ENCODE data around the gene TMEM40.

TMEM40 gene

GRCh38 chr3:12722226-12722625 lies 36.8 kb downstream of the TMEM40 start:
- TF ChIP-seq, protein P1, sequence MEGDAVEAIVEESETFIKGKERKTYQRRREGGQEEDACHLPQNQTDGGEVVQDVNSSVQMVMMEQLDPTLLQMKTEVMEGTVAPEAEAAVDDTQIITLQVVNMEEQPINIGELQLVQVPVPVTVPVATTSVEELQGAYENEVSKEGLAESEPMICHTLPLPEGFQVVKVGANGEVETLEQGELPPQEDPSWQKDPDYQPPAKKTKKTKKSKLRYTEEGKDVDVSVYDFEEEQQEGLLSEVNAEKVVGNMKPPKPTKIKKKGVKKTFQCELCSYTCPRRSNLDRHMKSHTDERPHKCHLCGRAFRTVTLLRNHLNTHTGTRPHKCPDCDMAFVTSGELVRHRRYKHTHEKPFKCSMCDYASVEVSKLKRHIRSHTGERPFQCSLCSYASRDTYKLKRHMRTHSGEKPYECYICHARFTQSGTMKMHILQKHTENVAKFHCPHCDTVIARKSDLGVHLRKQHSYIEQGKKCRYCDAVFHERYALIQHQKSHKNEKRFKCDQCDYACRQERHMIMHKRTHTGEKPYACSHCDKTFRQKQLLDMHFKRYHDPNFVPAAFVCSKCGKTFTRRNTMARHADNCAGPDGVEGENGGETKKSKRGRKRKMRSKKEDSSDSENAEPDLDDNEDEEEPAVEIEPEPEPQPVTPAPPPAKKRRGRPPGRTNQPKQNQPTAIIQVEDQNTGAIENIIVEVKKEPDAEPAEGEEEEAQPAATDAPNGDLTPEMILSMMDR (conservative IDR thresholded peaks at IDR 0.05; ENCODE audit: control insufficient read depth, insufficient read depth, low read depth, low read length), result no peak
- DNase-seq (ENCODE audit: low read depth), result no peak
- no peak overlapping the region for H3K4me3 ChIP-seq (ENCODE audit: control insufficient read depth, low read depth, low read length)

- peak overlapping the region; percentile 37 for H3K4me3 ChIP-seq (ENCODE audit: control insufficient read depth, low read depth, low read length)
- TF ChIP-seq, protein P1 (conservative IDR thresholded peaks at IDR 0.05; ENCODE audit: control insufficient read depth, insufficient read depth, low read depth, low read length), result peak; percentile 97
- DNase-seq (ENCODE audit: low read depth), result peak; percentile 78
Measured at GRCh38 chr3:12719984-12720898, 38.8 kb downstream of the TMEM40 start.

DNA sequence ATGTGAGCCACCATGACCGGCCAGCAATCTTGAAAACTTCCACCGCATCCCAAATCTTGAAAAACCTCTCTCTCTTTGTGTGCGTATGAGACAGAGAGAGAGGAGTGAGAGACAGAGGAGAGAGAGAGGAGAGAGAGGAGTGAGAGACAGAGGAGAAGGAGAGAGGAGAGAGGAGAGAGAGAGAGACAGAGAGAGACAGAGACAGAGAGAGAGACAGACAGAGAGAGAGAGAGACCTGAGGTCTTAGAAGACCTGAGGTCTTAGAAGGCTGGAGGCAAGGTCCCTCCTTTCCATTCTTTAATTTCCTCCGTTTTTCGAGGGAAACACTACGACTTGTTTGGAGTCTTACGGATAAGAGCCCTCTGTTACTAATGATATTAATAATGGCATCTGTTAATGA lies 39.5 kb downstream of the TMEM40 start:
- no peak for DNase-seq (ENCODE audit: low read depth)
- peak overlapping the region; percentile 37 for H3K4me3 ChIP-seq (ENCODE audit: control insufficient read depth, low read depth, low read length)
- TF ChIP-seq, protein P1 (conservative IDR thresholded peaks at IDR 0.05; ENCODE audit: control insufficient read depth, insufficient read depth, low read depth, low read length), result no peak

DNA sequence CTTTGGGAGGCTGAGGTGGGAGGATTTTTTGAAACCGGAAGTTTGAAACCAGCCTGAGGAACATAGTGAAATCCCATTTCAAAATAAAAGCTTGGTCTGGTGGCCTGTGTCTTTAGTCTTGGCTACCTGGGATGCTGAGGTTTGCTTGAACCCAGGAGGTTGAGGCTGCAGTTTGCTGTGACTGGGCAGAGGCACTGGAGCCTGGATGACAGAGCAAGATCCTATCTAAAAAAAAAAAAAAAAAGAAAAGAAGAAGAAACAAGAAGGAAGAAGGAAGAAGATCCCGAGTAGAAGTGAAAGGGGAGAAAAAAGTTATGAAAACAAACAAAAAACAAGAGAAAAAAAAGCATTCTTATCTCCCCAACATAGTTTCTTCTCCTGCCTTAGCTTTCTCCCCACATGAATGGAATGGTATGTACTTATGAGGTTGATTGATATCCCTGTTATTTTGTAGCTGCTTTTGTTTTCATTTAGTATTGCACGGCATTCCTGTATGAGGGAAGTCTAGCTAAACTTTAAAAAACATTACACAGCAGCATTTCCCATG lies 42.4 kb downstream of the TMEM40 start:
- H3K4me3 ChIP-seq (ENCODE audit: control insufficient read depth, low read depth, low read length), result no peak overlapping the region
- DNase-seq (ENCODE audit: low read depth), result peak; percentile 8
- TF ChIP-seq, protein P1 (conservative IDR thresholded peaks at IDR 0.05; ENCODE audit: control insufficient read depth, insufficient read depth, low read depth, low read length), result no peak

DNA sequence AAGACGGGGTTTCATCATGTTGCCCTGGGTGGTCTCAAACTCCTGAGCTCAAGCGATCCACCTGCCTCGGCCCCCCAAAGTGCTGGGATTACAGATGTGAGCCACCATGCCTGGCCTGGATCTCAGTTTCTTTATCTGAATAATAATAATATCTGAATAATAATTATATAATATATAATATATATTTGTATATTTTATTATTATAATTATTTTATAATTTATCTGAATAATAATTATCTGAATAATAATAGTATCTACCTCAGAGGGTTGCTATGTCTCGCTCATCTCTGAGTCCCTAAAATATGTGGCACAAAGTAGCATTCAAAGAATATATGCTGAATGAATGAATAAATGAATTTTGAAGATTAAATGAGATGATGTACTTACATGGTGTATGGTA lies 44.8 kb downstream of the TMEM40 start:
- TF ChIP-seq, protein P1 (conservative IDR thresholded peaks at IDR 0.05; ENCODE audit: control insufficient read depth, insufficient read depth, low read depth, low read length), result no peak
- H3K4me3 ChIP-seq (ENCODE audit: control insufficient read depth, low read depth, low read length), result no peak overlapping the region
- DNase-seq (ENCODE audit: low read depth), result no peak

GRCh38 chr3:12710062-12710461 lies 49.0 kb downstream of the TMEM40 start:
- no peak overlapping the region for H3K4me3 ChIP-seq (ENCODE audit: control insufficient read depth, low read depth, low read length)
- TF ChIP-seq, protein P1 (conservative IDR thresholded peaks at IDR 0.05; ENCODE audit: control insufficient read depth, insufficient read depth, low read depth, low read length), result no peak
- DNase-seq (ENCODE audit: low read depth), result no peak

Data from fibroblast of mammary gland (primary cell).